HepG2 (cell line): ENCODE results near the gene GAL3ST3. TPM values are rescaled to one million over a fixed set of nuclear protein-coding genes. Genes with fewer than 3 reads are reported as not detected.

Experiments used
- ARNTL ChIP-seq: sonication (generic); formaldehyde crosslinking; IDR thresholded peaks from 2 replicates; pipeline ENCODE4 v1.4.0; 2020; ENCODE audit warnings: mild to moderate bottlenecking, missing genetic modification reagents
- DR1 ChIP-seq: sonication (generic); formaldehyde crosslinking; IDR thresholded peaks from 2 replicates; pipeline ENCODE4 v1.8.0; 2021; ENCODE audit warnings: mild to moderate bottlenecking, missing genetic modification reagents, inconsistent platforms
- KLF12 ChIP-seq: sonication (generic); formaldehyde crosslinking; IDR thresholded peaks from 2 replicates; pipeline ENCODE4 v1.4.0; 2020; ENCODE audit warnings: missing genetic modification reagents, borderline replicate concordance
- TAF15 ChIP-seq: fragments of 200-400 bp; formaldehyde crosslinking; IDR thresholded peaks from one replicate; pipeline ENCODE4 v1.6.1; 2018; ENCODE audit warnings: mild to moderate bottlenecking, low read depth, low read length; ENCODE audit not compliant: poor library complexity, severe bottlenecking
- TEAD3 ChIP-seq: optimal IDR thresholded peaks from 2 replicates; pipeline ENCODE3; 2016; ENCODE audit warnings: borderline replicate concordance
- ZNF260 ChIP-seq: sonication (generic); formaldehyde crosslinking; IDR thresholded peaks from 2 replicates; pipeline ENCODE4 v1.4.0; 2020; ENCODE audit warnings: missing genetic modification reagents, low read depth, mild to moderate bottlenecking, borderline replicate concordance
- ZNF354B ChIP-seq: sonication (generic); formaldehyde crosslinking; IDR thresholded peaks from 2 replicates; pipeline ENCODE4 v1.8.0; 2022; ENCODE audit warnings: mild to moderate bottlenecking, missing genetic modification reagents
- ZNF615 ChIP-seq: sonication (generic); formaldehyde crosslinking; IDR thresholded peaks from 2 replicates; pipeline ENCODE4 v1.5.0; 2020; ENCODE audit warnings: mild to moderate bottlenecking, missing genetic modification reagents, borderline replicate concordance
- ZNF652 ChIP-seq: IDR thresholded peaks from 2 replicates; pipeline ENCODE4 v1.6.1; 2016; ENCODE audit warnings: low read depth, borderline replicate concordance
- polyA plus RNA-seq, 8 experiments: library from polyadenylated mRNA; depleted of rRNA in 3 of 8; stranded (reverse) in 7 of 8; unstranded in 1 of 8; fragments of >200 nt; fragmentation: Illumina TruSeq in 4 of 8; extraction: Trizol in 4 of 8; gene quantifications; 2 replicates each; pipeline versions ENCODE4 v1.2.1 to v1.2.3, GENCODE V29; 2011 to 2016; ENCODE audit warnings: low read depth in 4 of 8, missing spikeins in 1 of 8, mixed read lengths in 1 of 8; ENCODE audit not compliant: insufficient read depth in 1 of 8
- total RNA-seq, 5 experiments: library from RNA; depleted of rRNA; stranded (reverse); fragments of >200 nt; fragmentation: Illumina TruSeq; extraction: Trizol; gene quantifications; 2 replicates each; pipeline ENCODE4 v1.2.3, GENCODE V29; 2016; ENCODE audit warnings: low read depth in 1 of 5
- TF ChIP-seq, protein P1 (sequence below): sonication (generic); formaldehyde crosslinking; IDR thresholded peaks from 2 replicates; pipeline ENCODE4 v1.4.0; 2020; ENCODE audit warnings: missing genetic modification reagents
- TF ChIP-seq, protein P2 (sequence below): sonication (generic); formaldehyde crosslinking; IDR thresholded peaks from 2 replicates; pipeline ENCODE4 v1.5.0; 2020; ENCODE audit warnings: mild to moderate bottlenecking, missing genetic modification reagents
- TF ChIP-seq, protein P3 (sequence below): sonication (generic); formaldehyde crosslinking; IDR thresholded peaks from 2 replicates; pipeline ENCODE4 v1.4.0; 2020; ENCODE audit warnings: missing genetic modification reagents
- TF ChIP-seq, protein P4 (sequence below): sonication (generic); formaldehyde crosslinking; IDR thresholded peaks from 2 replicates; pipeline ENCODE4 v1.5.1; 2020; ENCODE audit warnings: mild to moderate bottlenecking, missing genetic modification reagents, borderline replicate concordance
- TF ChIP-seq, protein P5 (sequence below): sonication (generic); formaldehyde crosslinking; conservative IDR thresholded peaks from 2 replicates; pipeline ENCODE4 v1.8.0; 2022; ENCODE audit warnings: low read depth, missing genetic modification reagents

GAL3ST3 gene
- total and polyA plus RNA-seq, 2 of the 13 experiments (the other 11 are each of a cell fraction or from before 2014, with no cell fraction given): not detected

DNA sequence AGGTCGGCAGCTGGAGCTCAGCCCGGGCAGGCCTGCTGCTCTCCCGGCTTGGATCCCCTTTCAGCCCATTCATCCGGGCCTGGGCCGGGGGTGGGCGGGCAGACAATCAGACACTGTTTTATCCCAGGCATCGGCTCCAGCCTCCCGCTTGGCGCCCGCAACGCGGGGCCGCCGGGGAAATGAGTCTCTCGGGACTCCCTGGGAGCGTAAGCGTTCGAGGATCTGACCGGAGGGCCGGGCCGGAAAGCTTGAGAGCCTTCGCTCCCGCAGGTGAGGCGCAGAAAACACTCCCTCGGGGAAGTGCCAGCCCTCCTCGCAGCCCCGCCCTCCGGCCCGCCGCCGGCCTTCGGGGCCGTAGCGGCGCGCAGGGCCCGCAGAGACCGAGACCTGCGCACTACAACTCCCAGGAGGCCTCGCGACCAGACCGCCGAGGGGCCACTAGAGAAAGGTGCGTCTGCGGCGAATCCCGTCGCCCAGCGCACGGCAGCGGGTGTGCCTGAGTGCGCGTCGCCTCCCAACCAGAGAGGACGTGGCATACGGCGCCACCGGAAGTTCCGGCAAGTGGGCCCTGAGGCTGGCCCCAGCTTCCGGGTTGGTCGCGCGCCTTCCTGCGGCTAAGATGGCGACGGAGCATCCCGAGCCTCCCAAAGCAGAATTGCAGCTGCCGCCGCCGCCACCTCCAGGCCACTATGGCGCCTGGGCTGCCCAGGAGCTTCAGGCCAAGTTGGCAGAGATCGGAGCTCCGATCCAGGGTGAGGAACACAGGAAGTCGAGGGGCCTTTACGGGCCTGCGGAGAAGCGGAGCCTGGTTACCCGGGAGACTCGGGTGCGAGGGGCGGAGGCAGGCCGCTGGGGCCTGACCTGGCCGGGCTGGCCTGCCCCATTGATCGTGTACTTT is 3.1 kb upstream of the GAL3ST3 start, which contains the start of gene SF3B2 (continued):
- TF ChIP-seq, protein P1, sequence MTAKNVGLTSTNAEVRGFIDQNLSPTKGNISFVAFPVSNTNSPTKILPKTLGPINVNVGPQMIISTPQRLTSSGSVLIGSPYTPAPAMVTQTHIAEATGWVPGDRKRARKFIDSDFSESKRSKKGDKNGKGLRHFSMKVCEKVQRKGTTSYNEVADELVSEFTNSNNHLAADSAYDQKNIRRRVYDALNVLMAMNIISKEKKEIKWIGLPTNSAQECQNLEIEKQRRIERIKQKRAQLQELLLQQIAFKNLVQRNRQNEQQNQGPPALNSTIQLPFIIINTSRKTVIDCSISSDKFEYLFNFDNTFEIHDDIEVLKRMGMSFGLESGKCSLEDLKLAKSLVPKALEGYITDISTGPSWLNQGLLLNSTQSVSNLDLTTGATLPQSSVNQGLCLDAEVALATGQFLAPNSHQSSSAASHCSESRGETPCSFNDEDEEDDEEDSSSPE (CRISPR knock-in tag): peak; percentile 87
- peak; percentile 42; the same call in 1 of the 2 replicates for TF ChIP-seq ZNF354B
- TF ChIP-seq DR1 (CRISPR knock-in tag): peak; percentile 66; the same call in 1 of the 2 replicates
- TF ChIP-seq, protein P2, sequence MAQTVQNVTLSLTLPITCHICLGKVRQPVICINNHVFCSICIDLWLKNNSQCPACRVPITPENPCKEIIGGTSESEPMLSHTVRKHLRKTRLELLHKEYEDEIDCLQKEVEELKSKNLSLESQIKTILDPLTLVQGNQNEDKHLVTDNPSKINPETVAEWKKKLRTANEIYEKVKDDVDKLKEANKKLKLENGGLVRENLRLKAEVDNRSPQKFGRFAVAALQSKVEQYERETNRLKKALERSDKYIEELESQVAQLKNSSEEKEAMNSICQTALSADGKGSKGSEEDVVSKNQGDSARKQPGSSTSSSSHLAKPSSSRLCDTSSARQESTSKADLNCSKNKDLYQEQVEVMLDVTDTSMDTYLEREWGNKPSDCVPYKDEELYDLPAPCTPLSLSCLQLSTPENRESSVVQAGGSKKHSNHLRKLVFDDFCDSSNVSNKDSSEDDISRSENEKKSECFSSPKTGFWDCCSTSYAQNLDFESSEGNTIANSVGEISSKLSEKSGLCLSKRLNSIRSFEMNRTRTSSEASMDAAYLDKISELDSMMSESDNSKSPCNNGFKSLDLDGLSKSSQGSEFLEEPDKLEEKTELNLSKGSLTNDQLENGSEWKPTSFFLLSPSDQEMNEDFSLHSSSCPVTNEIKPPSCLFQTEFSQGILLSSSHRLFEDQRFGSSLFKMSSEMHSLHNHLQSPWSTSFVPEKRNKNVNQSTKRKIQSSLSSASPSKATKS (CRISPR knock-in tag): no peak
- TF ChIP-seq TEAD3 (CRISPR knock-in tag): peak; percentile 82
- no peak for TF ChIP-seq ZNF652 (CRISPR knock-in tag)
- TF ChIP-seq, protein P3, sequence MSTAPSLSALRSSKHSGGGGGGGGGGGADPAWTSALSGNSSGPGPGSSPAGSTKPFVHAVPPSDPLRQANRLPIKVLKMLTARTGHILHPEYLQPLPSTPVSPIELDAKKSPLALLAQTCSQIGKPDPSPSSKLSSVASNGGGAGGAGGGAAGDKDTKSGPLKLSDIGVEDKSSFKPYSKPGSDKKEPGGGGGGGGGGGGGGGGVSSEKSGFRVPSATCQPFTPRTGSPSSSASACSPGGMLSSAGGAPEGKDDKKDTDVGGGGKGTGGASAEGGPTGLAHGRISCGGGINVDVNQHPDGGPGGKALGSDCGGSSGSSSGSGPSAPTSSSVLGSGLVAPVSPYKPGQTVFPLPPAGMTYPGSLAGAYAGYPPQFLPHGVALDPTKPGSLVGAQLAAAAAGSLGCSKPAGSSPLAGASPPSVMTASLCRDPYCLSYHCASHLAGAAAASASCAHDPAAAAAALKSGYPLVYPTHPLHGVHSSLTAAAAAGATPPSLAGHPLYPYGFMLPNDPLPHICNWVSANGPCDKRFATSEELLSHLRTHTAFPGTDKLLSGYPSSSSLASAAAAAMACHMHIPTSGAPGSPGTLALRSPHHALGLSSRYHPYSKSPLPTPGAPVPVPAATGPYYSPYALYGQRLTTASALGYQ (CRISPR knock-in tag): peak; percentile 38; the same call in 1 of the 2 replicates
- TF ChIP-seq ZNF260 (CRISPR knock-in tag): no peak
- peak; percentile 84 for TF ChIP-seq TAF15
- peak; percentile 78; the same call in 1 of the 2 replicates for TF ChIP-seq KLF12 (CRISPR knock-in tag)
- TF ChIP-seq, protein P4, sequence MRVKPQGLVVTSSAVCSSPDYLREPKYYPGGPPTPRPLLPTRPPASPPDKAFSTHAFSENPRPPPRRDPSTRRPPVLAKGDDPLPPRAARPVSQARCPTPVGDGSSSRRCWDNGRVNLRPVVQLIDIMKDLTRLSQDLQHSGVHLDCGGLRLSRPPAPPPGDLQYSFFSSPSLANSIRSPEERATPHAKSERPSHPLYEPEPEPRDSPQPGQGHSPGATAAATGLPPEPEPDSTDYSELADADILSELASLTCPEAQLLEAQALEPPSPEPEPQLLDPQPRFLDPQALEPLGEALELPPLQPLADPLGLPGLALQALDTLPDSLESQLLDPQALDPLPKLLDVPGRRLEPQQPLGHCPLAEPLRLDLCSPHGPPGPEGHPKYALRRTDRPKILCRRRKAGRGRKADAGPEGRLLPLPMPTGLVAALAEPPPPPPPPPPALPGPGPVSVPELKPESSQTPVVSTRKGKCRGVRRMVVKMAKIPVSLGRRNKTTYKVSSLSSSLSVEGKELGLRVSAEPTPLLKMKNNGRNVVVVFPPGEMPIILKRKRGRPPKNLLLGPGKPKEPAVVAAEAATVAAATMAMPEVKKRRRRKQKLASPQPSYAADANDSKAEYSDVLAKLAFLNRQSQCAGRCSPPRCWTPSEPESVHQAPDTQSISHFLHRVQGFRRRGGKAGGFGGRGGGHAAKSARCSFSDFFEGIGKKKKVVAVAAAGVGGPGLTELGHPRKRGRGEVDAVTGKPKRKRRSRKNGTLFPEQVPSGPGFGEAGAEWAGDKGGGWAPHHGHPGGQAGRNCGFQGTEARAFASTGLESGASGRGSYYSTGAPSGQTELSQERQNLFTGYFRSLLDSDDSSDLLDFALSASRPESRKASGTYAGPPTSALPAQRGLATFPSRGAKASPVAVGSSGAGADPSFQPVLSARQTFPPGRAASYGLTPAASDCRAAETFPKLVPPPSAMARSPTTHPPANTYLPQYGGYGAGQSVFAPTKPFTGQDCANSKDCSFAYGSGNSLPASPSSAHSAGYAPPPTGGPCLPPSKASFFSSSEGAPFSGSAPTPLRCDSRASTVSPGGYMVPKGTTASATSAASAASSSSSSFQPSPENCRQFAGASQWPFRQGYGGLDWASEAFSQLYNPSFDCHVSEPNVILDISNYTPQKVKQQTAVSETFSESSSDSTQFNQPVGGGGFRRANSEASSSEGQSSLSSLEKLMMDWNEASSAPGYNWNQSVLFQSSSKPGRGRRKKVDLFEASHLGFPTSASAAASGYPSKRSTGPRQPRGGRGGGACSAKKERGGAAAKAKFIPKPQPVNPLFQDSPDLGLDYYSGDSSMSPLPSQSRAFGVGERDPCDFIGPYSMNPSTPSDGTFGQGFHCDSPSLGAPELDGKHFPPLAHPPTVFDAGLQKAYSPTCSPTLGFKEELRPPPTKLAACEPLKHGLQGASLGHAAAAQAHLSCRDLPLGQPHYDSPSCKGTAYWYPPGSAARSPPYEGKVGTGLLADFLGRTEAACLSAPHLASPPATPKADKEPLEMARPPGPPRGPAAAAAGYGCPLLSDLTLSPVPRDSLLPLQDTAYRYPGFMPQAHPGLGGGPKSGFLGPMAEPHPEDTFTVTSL (CRISPR knock-in tag): no peak; the same call in 1 of the 2 replicates
- TF ChIP-seq ARNTL: peak; percentile 45
- TF ChIP-seq, protein P5, sequence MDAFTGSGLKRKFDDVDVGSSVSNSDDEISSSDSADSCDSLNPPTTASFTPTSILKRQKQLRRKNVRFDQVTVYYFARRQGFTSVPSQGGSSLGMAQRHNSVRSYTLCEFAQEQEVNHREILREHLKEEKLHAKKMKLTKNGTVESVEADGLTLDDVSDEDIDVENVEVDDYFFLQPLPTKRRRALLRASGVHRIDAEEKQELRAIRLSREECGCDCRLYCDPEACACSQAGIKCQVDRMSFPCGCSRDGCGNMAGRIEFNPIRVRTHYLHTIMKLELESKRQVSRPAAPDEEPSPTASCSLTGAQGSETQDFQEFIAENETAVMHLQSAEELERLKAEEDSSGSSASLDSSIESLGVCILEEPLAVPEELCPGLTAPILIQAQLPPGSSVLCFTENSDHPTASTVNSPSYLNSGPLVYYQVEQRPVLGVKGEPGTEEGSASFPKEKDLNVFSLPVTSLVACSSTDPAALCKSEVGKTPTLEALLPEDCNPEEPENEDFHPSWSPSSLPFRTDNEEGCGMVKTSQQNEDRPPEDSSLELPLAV: no peak
- TF ChIP-seq ZNF615 (CRISPR knock-in tag): peak; percentile 82; the same call in 1 of the 2 replicates
